Measurements from ENCODE around the gene CCNF. TPM values are rescaled to one million over a fixed set of nuclear protein-coding genes. Genes with fewer than 3 reads are reported as not detected.

The CCNF gene
- polyA plus RNA-seq, 1 experiment = 7.1 TPM

GRCh38 chr16:2443555-2443954, 14.3 kb downstream of the CCNF start:
- Histone ChIP-seq H3K4me3 (ENCODE audit: low read depth, low read length) (no peak overlapping the region), H3K36me3 (ENCODE audit: control insufficient read depth, insufficient read depth, low read length) (peaks cover 19% of the 10 kb centered on the region), H3K27me3 (ENCODE audit: control insufficient read depth, insufficient read depth, low read length) (no peaks in the 10 kb centered on the region)
- ChIA-PET POLR2A (no interaction called here), CTCF (interaction anchor here (0.6 to 1.1 kb wide), 2 partner anchors 70 to 103 kb away, joined by 3 to 4 read pairs; partner anchors contain the start of gene ABCA3)
- no peak for DNase-seq (ENCODE audit: low read depth)
- TF ChIP-seq CTCF (IDR thresholded peaks at IDR 0.05; ENCODE audit: insufficient read depth, low read depth, low read length) = no peak

GRCh38 chr16:2447920-2448583, 18.8 kb downstream of the CCNF start:
- no peak overlapping the region for H3K4me3 ChIP-seq (ENCODE audit: low read depth, low read length)
- H3K27me3 ChIP-seq (ENCODE audit: control insufficient read depth, insufficient read depth, low read length) = no peaks in the 10 kb centered on the region
- ChIA-PET CTCF (no interaction called here), POLR2A (no interaction called here)
- TF ChIP-seq CTCF (IDR thresholded peaks at IDR 0.05; ENCODE audit: insufficient read depth, low read depth, low read length) = no peak
- DNase-seq (ENCODE audit: low read depth) = no peak
- H3K36me3 ChIP-seq (ENCODE audit: control insufficient read depth, insufficient read depth, low read length) = peaks cover 20% of the 10 kb centered on the region

- no peak overlapping the region for H3K4me3 ChIP-seq (ENCODE audit: low read depth, low read length)
- no peak for TF ChIP-seq CTCF (IDR thresholded peaks at IDR 0.05; ENCODE audit: insufficient read depth, low read depth, low read length)
- H3K27me3 ChIP-seq (ENCODE audit: control insufficient read depth, insufficient read depth, low read length) = no peaks in the 10 kb centered on the region
- DNase-seq (ENCODE audit: low read depth) = no peak
- peaks cover 27% of the 10 kb centered on the region for H3K36me3 ChIP-seq (ENCODE audit: control insufficient read depth, insufficient read depth, low read length)
- ChIA-PET POLR2A (no interaction called here), CTCF (no interaction called here)
Observed at GRCh38 chr16:2449118-2449517, 19.9 kb downstream of the CCNF start.

GRCh38 chr16:2450535-2450934, 21.3 kb downstream of the CCNF start:
- H3K36me3 ChIP-seq (ENCODE audit: control insufficient read depth, insufficient read depth, low read length) = peaks cover 21% of the 10 kb centered on the region
- ChIA-PET CTCF (no interaction called here), POLR2A (interaction anchor here (0.6 kb wide), 1 partner anchor 132 kb away, joined by 5 read pairs; no protein-coding TSS in a partner anchor)

GRCh38 chr16:2450975-2451381, 21.7 kb downstream of the CCNF start:
- no peak for TF ChIP-seq CTCF (IDR thresholded peaks at IDR 0.05; ENCODE audit: insufficient read depth, low read depth, low read length)
- DNase-seq (ENCODE audit: low read depth) = no peak
- Histone ChIP-seq H3K4me3 (ENCODE audit: low read depth, low read length) (no peak overlapping the region), H3K27me3 (ENCODE audit: control insufficient read depth, insufficient read depth, low read length) (no peaks in the 10 kb centered on the region), H3K36me3 (ENCODE audit: control insufficient read depth, insufficient read depth, low read length) (peaks cover 21% of the 10 kb centered on the region)
- ChIA-PET POLR2A (interaction anchor here (0.6 kb wide), 1 partner anchor 132 kb away, joined by 5 read pairs; no protein-coding TSS in a partner anchor), CTCF (no interaction called here)

More at GRCh38 chr16:2450535-2450934, 21.3 kb downstream of the CCNF start:
- Histone ChIP-seq H3K27me3 (ENCODE audit: control insufficient read depth, insufficient read depth, low read length) (no peaks in the 10 kb centered on the region), H3K4me3 (ENCODE audit: low read depth, low read length) (no peak overlapping the region)
- TF ChIP-seq CTCF (IDR thresholded peaks at IDR 0.05; ENCODE audit: insufficient read depth, low read depth, low read length) = no peak
- DNase-seq (ENCODE audit: low read depth) = no peak

All from BJ (cell line).